ENCODE measurements around the gene MAP7D1.

Gene MAP7D1

GRCh38 chr1:36142121-36142520, 13.8 kb upstream of the MAP7D1 start:
- Histone ChIP-seq H3K27ac (ENCODE audit: low read length) (no peak overlapping the region), H3K9ac (ENCODE audit: low read length) (no peak overlapping the region)

GRCh38 chr1:36143424-36143823, 12.5 kb upstream of the MAP7D1 start:
- H2AFZ ChIP-seq (ENCODE audit: low read depth, low read length), result no peak overlapping the region
- no peaks in the 10 kb centered on the region for H3K9me3 ChIP-seq (ENCODE audit: insufficient read depth, low read length)
- no peak overlapping the region for H3K9ac ChIP-seq (ENCODE audit: low read length)
- H3K27ac ChIP-seq (ENCODE audit: low read length), result no peak overlapping the region
- H3K4me2 ChIP-seq (ENCODE audit: low read length), result no peak overlapping the region
- H3K4me1 ChIP-seq (ENCODE audit: low read length), result peaks cover 6% of the 10 kb centered on the region; the same call in 1 of the 2 replicates
- no peak overlapping the region for H3K4me3 ChIP-seq (ENCODE audit: low read length)
- H3K36me3 ChIP-seq (replicated peaks; ENCODE audit: low read depth, low read length), result peaks cover 3% of the 10 kb centered on the region
- no peaks in the 10 kb centered on the region for H4K20me1 ChIP-seq (ENCODE audit: insufficient read depth, low read length)
- no peaks in the 10 kb centered on the region for H3K27me3 ChIP-seq (ENCODE audit: low read depth, low read length)
- H3K79me2 ChIP-seq (ENCODE audit: low read length), result peaks cover 63% of the 10 kb centered on the region
- TF ChIP-seq EZH2phosphoT487 (IDR thresholded peaks at IDR 0.05; ENCODE audit: low read depth) (no peak), CTCF (IDR thresholded peaks at IDR 0.05; ENCODE audit: low read depth, low read length) (no peak)

More at GRCh38 chr1:36142121-36142520, 13.8 kb upstream of the MAP7D1 start:
- Histone ChIP-seq H3K79me2 (ENCODE audit: low read length) (peaks cover 50% of the 10 kb centered on the region), H3K36me3 (replicated peaks; ENCODE audit: low read depth, low read length) (peaks cover 3% of the 10 kb centered on the region), H2AFZ (ENCODE audit: low read depth, low read length) (no peak overlapping the region), H4K20me1 (ENCODE audit: insufficient read depth, low read length) (no peaks in the 10 kb centered on the region), H3K4me3 (ENCODE audit: low read length) (no peak overlapping the region), H3K4me1 (ENCODE audit: low read length) (peaks cover 4% of the 10 kb centered on the region; the same call in 1 of the 2 replicates), H3K9me3 (ENCODE audit: insufficient read depth, low read length) (no peaks in the 10 kb centered on the region), H3K27me3 (ENCODE audit: low read depth, low read length) (no peaks in the 10 kb centered on the region), H3K4me2 (ENCODE audit: low read length) (no peak overlapping the region)
- no peak for TF ChIP-seq CTCF (IDR thresholded peaks at IDR 0.05; ENCODE audit: low read depth, low read length)
- TF ChIP-seq EZH2phosphoT487 (IDR thresholded peaks at IDR 0.05; ENCODE audit: low read depth), result no peak

DNA sequence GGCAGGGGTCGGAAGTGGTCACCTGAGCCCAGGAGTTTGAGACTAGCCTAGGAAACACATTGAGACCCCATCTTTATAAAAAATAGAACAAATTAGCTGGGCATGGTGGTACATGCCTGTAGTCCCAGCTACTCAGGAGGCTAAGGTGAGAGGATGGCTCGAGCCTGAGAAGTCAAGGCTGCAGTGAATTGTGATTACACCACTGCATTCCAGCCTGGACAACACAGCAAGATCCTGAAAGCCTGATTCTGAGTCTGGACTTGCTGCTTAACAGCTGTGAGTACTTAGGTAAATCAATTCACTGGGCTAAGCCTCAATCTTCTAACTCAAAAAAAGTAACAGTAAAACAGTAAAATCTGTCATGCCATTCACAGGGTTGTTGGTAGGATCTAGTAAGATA, 11.5 kb upstream of the MAP7D1 start:
- Histone ChIP-seq H3K9ac (ENCODE audit: low read length) (no peak overlapping the region), H3K27me3 (ENCODE audit: low read depth, low read length) (no peaks in the 10 kb centered on the region), H3K36me3 (replicated peaks; ENCODE audit: low read depth, low read length) (peaks cover 3% of the 10 kb centered on the region), H3K4me2 (ENCODE audit: low read length) (no peak overlapping the region), H3K79me2 (ENCODE audit: low read length) (peaks cover 71% of the 10 kb centered on the region), H3K4me3 (ENCODE audit: low read length) (no peak overlapping the region), H3K9me3 (ENCODE audit: insufficient read depth, low read length) (no peaks in the 10 kb centered on the region), H4K20me1 (ENCODE audit: insufficient read depth, low read length) (no peaks in the 10 kb centered on the region), H3K27ac (ENCODE audit: low read length) (no peak overlapping the region), H2AFZ (ENCODE audit: low read depth, low read length) (no peak overlapping the region), H3K4me1 (ENCODE audit: low read length) (peaks cover 9% of the 10 kb centered on the region; the same call in 1 of the 2 replicates)
- no peak for TF ChIP-seq CTCF (IDR thresholded peaks at IDR 0.05; ENCODE audit: low read depth, low read length)

DNA sequence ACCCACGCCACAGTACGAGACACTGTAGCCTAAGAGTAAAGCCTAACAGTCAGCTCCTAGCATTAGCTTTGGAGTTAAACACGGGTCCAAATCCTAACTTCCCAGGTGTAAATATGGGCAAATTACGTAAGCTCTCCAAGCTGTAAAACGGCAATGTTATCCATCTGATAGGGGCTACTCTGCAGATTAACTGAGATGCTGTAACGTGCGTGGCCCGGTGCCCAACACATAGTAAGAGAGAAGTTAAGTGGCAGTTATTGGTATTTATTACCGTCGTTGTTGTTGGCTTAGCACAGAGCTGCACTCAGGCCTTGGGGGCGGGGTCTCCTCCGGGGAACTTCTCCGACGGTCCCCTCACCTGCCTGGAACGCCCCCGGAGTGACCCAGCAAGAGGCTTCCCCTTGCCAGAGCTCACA, 7.1 kb upstream of the MAP7D1 start:
- Histone ChIP-seq H3K27ac (ENCODE audit: low read length) (peak overlapping the region; percentile 52), H4K20me1 (ENCODE audit: insufficient read depth, low read length) (no peaks in the 10 kb centered on the region), H3K4me1 (ENCODE audit: low read length) (peaks cover 29% of the 10 kb centered on the region), H3K9ac (ENCODE audit: low read length) (peak overlapping the region; percentile 80), H2AFZ (ENCODE audit: low read depth, low read length) (peak overlapping the region; percentile 8; the same call in 1 of the 2 replicates), H3K4me3 (ENCODE audit: low read length) (peak overlapping the region; percentile 92), H3K36me3 (replicated peaks; ENCODE audit: low read depth, low read length) (peaks cover 3% of the 10 kb centered on the region), H3K79me2 (ENCODE audit: low read length) (peaks cover 38% of the 10 kb centered on the region), H3K4me2 (ENCODE audit: low read length) (peak overlapping the region; percentile 93), H3K27me3 (ENCODE audit: low read depth, low read length) (no peaks in the 10 kb centered on the region), H3K9me3 (ENCODE audit: insufficient read depth, low read length) (no peaks in the 10 kb centered on the region)
- TF ChIP-seq CTCF (IDR thresholded peaks at IDR 0.05; ENCODE audit: low read depth, low read length) (no peak), EZH2phosphoT487 (IDR thresholded peaks at IDR 0.05; ENCODE audit: low read depth) (no peak)

All from OCI-LY3 (cell line).